ENCODE data around the gene CELF6. TPM values are rescaled to one million over a fixed set of nuclear protein-coding genes. Genes with fewer than 3 reads are reported as not detected.

Gene CELF6
- polyA plus RNA-seq, 1 of the 3 experiments (the other 2 are of a cell fraction), result 0.20 TPM

- CTCF ChIA-PET, result interaction anchor here (0.8 kb wide), 1 partner anchor 9 kb away, joined by 3 read pairs; no protein-coding TSS in a partner anchor
- no peaks in the 10 kb centered on the region for H4K20me1 ChIP-seq (ENCODE audit: insufficient read depth)
- H3K36me3 ChIP-seq (replicated peaks in 1 of 2; ENCODE audit: control insufficient read depth in 1 of 2, insufficient read depth in 2 of 2, low read length in 1 of 2), result peaks cover 0 to 4% of the 10 kb centered on the region in 2 experiments
- WGBS (ENCODE audit: low lambda C conversion rate), result 96% methylated on average over 4 of the region's 4 CpGs
- POLR2A ChIA-PET, result no interaction called here
- no peak overlapping the region for H3K27ac ChIP-seq (ENCODE audit: low read depth in 2 of 2, low read length in 1 of 2)
- no peak overlapping the region for H3K4me2 ChIP-seq
- no peak overlapping the region for H3K9ac ChIP-seq
- no peak for TF ChIP-seq EP300 (IDR thresholded peaks at IDR 0.05; ENCODE audit: borderline replicate concordance in 1 of 2, low read depth in 1 of 2, low read length in 1 of 2)
- TF ChIP-seq RFX5 (IDR thresholded peaks at IDR 0.05; ENCODE audit: low read length), result no peak
- no peak for TF ChIP-seq FOSL2 (IDR thresholded peaks at IDR 0.05; ENCODE audit: borderline replicate concordance, low read depth)
- TF ChIP-seq JUND (IDR thresholded peaks at IDR 0.05), result no peak
- no peak for TF ChIP-seq PBX3 (IDR thresholded peaks at IDR 0.05)
- no peak for TF ChIP-seq FOXJ3 (CRISPR knock-in tag; IDR thresholded peaks at IDR 0.05)
- TF ChIP-seq SIN3A (IDR thresholded peaks at IDR 0.05; ENCODE audit: borderline replicate concordance, low read depth, low read length), result no peak
- TF ChIP-seq POLR2AphosphoS5 (IDR thresholded peaks at IDR 0.05; ENCODE audit: low read depth, low read length), result no peak
- no peak for TF ChIP-seq RCOR1 (IDR thresholded peaks at IDR 0.05; ENCODE audit: low read length)
- no peak for TF ChIP-seq USF1 (IDR thresholded peaks at IDR 0.05; ENCODE audit: borderline replicate concordance, low read depth)
- no peak for TF ChIP-seq USF2 (IDR thresholded peaks at IDR 0.05; ENCODE audit: borderline replicate concordance, low read depth, low read length)
- TF ChIP-seq FOXM1 (IDR thresholded peaks at IDR 0.05; ENCODE audit: low read depth), result no peak
- TF ChIP-seq CTCF (IDR thresholded peaks at IDR 0.05), result no peak
- TF ChIP-seq TEAD4 (IDR thresholded peaks at IDR 0.05; ENCODE audit: borderline replicate concordance, insufficient read depth), result no peak
- no peak for TF ChIP-seq TAF1 (IDR thresholded peaks at IDR 0.05; ENCODE audit: borderline replicate concordance, low read depth, low read length)
- no peak for TF ChIP-seq EZH2phosphoT487 (IDR thresholded peaks at IDR 0.05; ENCODE audit: borderline replicate concordance, low read depth)
- no peak for TF ChIP-seq YY1 (IDR thresholded peaks at IDR 0.05; ENCODE audit: low read depth)
- TF ChIP-seq GATA2 (CRISPR knock-in tag; IDR thresholded peaks at IDR 0.05), result no peak
- DNase-seq, result no peak
- H3K9me2 ChIP-seq, result no peaks in the 10 kb centered on the region
- H3K4me3 ChIP-seq (ENCODE audit: low read depth in 2 of 2, low read length in 1 of 2), result no peak overlapping the region
- H3K79me2 ChIP-seq (ENCODE audit: insufficient read depth), result peaks cover 45% of the 10 kb centered on the region
- H3K4me1 ChIP-seq (ENCODE audit: control insufficient read depth in 1 of 2, insufficient read depth in 2 of 2, low read depth in 1 of 2, low read length in 1 of 2), result peaks cover 11 to 26% of the 10 kb centered on the region in 2 experiments
- H3F3A ChIP-seq (replicated peaks; ENCODE audit: insufficient read depth), result peaks cover 43% of the 10 kb centered on the region
- H3K27me3 ChIP-seq (ENCODE audit: insufficient read depth), result no peaks in the 10 kb centered on the region
- no peak overlapping the region for H2AFZ ChIP-seq (ENCODE audit: low read depth)
- H3K9me3 ChIP-seq, result no peaks in the 10 kb centered on the region
Observed at GRCh38 chr15:72235298-72235697, 84.7 kb downstream of the CELF6 start.

Other genes starting within 250 kb of the CELF6 start
- gene MYO9A, start 202.0 kb downstream of the CELF6 start, polyA plus RNA-seq (2012; rRNA removed), result 4.1 and 5.2 TPM in 2 replicates
- gene SENP8, start 201.8 kb downstream of the CELF6 start, polyA plus RNA-seq (2012; rRNA removed), result 1.4 and 1.7 TPM in 2 replicates
- gene GRAMD2A, start 122.4 kb downstream of the CELF6 start, polyA plus RNA-seq (2012; rRNA removed), result 0.06 and 0.10 TPM in 2 replicates
- gene PKM, start 89.0 kb downstream of the CELF6 start, polyA plus RNA-seq (2012; rRNA removed), result 1,453 and 1,539 TPM in 2 replicates
- 57.7 and 76.6 TPM in 2 replicates for gene PARP6, start 47.6 kb downstream of the CELF6 start, polyA plus RNA-seq (2012; rRNA removed)
- gene HEXA, start 55.9 kb upstream of the CELF6 start, polyA plus RNA-seq (2012; rRNA removed), result 251 and 344 TPM in 2 replicates
- not detected in 2 replicates for gene TMEM202, start 78.1 kb upstream of the CELF6 start, polyA plus RNA-seq (2012; rRNA removed)
- 36.4 and 48.3 TPM in 2 replicates for gene ARIH1, start 154.2 kb upstream of the CELF6 start, polyA plus RNA-seq (2012; rRNA removed)